ENCODE measurements around the gene C1orf87. TPM values are rescaled to one million over a fixed set of nuclear protein-coding genes. Genes with fewer than 3 reads are reported as not detected.

C1orf87 gene
- total and polyA plus RNA-seq, 2 donors, result not detected

DNA sequence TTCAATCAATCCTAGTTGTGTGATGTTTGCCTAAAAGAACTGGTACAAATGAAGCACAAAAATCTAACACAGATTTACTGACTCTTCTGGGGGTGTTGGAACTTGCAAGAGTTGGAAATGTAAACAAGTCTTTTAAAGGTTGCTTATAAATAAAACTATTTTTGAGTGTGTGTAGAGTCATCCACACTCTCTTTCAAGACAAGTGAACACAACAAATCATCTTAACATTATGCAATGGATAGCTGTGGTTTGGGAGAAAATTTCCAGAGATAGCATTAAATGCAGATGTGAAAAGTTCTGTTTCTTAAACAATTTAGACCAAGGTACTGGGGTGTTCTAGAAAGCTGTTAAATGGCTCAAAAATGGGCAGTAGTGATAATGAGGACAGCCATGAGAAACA, 28.7 kb downstream of the C1orf87 start:
- Histone ChIP-seq H3K27ac (ENCODE audit: low read depth) (no peak overlapping the region), H3K4me1 (ENCODE audit: insufficient read depth) (no peaks in the 10 kb centered on the region), H3K36me3 (ENCODE audit: insufficient read depth) (no peaks in the 10 kb centered on the region), H3K4me3 (ENCODE audit: low read depth, low read length) (no peak overlapping the region)
- DNase-seq (ENCODE audit: extremely low spot score), result no peak

DNA sequence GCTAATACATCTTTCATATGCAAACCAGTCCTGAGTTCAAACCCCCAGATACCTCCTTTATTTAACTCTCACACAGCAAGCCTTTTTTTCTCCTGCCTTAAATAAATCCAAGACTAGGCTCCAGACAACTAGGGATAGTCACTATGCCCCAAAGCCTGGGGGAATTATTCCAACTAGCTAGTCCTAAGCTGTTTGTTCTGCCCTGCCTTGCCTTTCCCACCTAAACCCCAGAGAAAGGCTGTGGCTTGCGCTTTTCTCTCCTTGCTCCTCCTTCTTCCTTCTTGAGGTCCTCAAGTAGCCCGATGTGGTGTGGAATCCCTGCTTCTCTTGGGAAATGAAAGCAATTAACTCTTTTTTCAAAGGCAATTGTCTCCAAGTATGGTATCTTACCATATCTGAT, 31.8 kb downstream of the C1orf87 start:
- H3K36me3 ChIP-seq (ENCODE audit: insufficient read depth), result no peaks in the 10 kb centered on the region
- no peak overlapping the region for H3K4me3 ChIP-seq (ENCODE audit: low read depth, low read length)
- H3K27ac ChIP-seq (ENCODE audit: low read depth), result no peak overlapping the region
- H3K4me1 ChIP-seq (ENCODE audit: insufficient read depth), result no peaks in the 10 kb centered on the region
- DNase-seq (ENCODE audit: extremely low spot score), result no peak
- WGBS, result 70% methylated on average over 2 of the region's 2 CpGs

DNA sequence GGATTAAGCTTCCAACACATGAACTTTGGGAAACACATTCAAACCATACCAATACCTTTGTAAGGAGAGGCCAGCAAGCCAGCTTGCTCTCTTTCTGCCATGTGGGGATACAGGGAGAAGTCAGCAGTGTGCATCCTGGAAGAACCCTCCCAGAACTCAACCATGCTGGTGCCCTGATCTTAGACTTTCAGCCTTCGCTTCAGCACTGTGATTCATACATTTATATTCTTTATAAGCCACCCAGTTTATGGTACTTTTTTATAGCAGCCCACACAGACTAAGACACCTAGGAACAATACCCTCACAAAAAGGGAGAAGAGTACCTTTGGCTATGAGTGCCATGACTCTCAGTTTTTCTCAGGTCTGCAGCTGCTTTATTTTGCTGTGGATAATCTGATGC, 35.9 kb downstream of the C1orf87 start:
- Histone ChIP-seq H3K27ac (ENCODE audit: low read depth) (no peak overlapping the region), H3K4me1 (ENCODE audit: insufficient read depth) (no peaks in the 10 kb centered on the region), H3K4me3 (ENCODE audit: low read depth, low read length) (no peak overlapping the region), H3K36me3 (ENCODE audit: insufficient read depth) (no peaks in the 10 kb centered on the region)
- no peak for DNase-seq (ENCODE audit: extremely low spot score)
- WGBS, result 95% methylated on average over 1 of the region's 1 CpG

DNA sequence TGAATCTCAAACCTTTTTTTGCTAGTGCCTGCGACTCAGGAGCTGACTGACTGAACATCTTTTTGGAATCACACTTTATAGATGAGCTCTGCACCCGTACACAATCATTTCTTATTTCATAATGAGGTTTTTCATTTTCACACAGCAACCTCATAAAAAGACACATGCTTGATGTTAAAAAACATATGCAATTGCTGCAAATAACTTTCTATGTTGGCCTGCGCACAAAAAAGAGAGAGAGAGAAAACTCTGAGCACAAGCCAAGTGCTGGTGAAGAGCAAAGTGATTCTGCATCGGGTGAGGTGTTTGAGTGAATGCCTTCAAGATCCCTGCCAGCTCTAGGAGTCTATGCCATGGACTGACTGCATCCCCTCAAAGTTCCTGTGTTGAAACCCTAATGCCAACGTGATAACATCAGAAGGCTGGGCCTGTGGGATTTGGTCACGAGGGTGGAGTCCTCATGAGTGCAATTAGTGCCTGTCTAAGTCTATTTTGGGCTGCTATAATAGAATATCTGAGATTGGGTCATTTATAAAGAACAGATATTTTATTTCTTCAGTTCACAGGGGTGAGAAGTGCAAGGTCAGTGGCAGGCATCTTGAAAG, 36.6 kb downstream of the C1orf87 start:
- WGBS, result 80% methylated on average over 6 of the region's 6 CpGs
- H3K4me1 ChIP-seq (ENCODE audit: insufficient read depth), result no peaks in the 10 kb centered on the region
- DNase-seq (ENCODE audit: extremely low spot score), result no peak

DNA sequence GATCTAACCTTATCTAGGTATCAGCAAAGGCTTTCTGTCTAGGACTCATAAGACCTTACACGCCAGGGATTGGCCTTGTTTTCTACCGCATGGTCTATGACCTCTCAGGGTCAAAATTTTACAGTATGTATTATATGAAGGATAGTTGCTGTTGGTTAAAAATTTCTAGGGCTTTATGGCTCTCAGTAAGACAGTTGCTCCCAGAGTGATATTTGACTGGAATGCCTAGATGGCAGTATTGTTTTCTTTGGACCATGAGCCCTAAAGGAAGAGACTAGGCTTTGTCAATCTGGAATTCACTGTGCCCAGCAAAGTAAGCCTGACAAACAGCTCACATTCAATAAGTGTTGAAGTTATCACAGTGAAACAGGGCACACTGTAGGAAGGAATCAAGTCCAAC, 37.6 kb downstream of the C1orf87 start:
- Histone ChIP-seq H3K36me3 (ENCODE audit: insufficient read depth) (no peaks in the 10 kb centered on the region), H3K27ac (ENCODE audit: low read depth) (no peak overlapping the region), H3K4me1 (ENCODE audit: insufficient read depth) (no peaks in the 10 kb centered on the region), H3K4me3 (ENCODE audit: low read depth, low read length) (no peak overlapping the region)
- WGBS, result 91% methylated on average over 2 of the region's 2 CpGs
- no peak for DNase-seq (ENCODE audit: extremely low spot score)

More for the DNA sequence above, 36.6 kb downstream of the C1orf87 start:
- H3K27ac ChIP-seq (ENCODE audit: low read depth), result no peak overlapping the region
- H3K4me3 ChIP-seq (ENCODE audit: low read depth, low read length), result no peak overlapping the region
- no peaks in the 10 kb centered on the region for H3K36me3 ChIP-seq (ENCODE audit: insufficient read depth)

DNA sequence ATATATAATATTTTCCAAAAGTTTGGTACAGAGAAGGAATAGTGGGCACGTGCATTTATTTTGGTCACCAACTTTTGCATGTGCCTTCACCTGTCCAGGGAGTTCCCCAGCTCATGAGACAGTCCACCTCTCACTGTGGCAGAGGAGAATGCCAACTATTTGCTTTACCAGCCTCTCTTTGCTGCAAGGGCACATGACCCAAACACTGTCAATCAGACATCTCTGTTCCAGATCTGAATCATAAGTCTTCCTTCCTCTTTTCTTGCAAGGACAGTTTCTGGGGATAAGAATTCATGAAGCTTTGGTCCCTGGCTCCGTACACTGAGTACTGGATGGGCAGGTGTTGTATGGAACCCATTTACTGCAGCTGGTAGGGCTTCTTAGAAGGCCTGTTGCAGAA, 38.6 kb downstream of the C1orf87 start:
- Histone ChIP-seq H3K4me3 (ENCODE audit: low read depth, low read length) (no peak overlapping the region), H3K27ac (ENCODE audit: low read depth) (no peak overlapping the region), H3K4me1 (ENCODE audit: insufficient read depth) (no peaks in the 10 kb centered on the region), H3K36me3 (ENCODE audit: insufficient read depth) (no peaks in the 10 kb centered on the region)
- 87% methylated on average over 2 of the region's 2 CpGs for WGBS
- DNase-seq (ENCODE audit: extremely low spot score), result no peak

DNA sequence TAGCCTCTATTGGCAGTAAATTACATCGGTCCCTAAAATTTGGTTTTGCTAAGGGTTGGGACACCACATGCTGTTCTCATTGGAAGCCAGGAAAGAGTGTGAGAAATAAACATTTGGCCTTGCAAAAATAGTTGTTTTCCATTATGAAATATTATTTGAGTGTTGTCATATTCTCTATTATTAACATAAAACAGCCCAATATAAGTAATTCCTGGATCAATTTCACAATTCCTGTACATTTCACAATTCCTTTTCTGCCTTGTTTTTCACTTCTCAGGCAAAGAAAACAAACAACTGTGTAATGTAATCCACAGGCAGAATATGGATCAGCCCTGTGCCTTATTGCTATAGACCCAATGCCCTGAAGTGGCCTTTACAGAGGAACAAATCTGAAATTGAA, 40.5 kb downstream of the C1orf87 start:
- no peak overlapping the region for H3K27ac ChIP-seq (ENCODE audit: low read depth)
- H3K4me3 ChIP-seq (ENCODE audit: low read depth, low read length), result no peak overlapping the region
- no peaks in the 10 kb centered on the region for H3K36me3 ChIP-seq (ENCODE audit: insufficient read depth)
- DNase-seq (ENCODE audit: extremely low spot score), result no peak
- no peaks in the 10 kb centered on the region for H3K4me1 ChIP-seq (ENCODE audit: insufficient read depth)
- WGBS, result 95% methylated on average over 1 of the region's 1 CpG

DNA sequence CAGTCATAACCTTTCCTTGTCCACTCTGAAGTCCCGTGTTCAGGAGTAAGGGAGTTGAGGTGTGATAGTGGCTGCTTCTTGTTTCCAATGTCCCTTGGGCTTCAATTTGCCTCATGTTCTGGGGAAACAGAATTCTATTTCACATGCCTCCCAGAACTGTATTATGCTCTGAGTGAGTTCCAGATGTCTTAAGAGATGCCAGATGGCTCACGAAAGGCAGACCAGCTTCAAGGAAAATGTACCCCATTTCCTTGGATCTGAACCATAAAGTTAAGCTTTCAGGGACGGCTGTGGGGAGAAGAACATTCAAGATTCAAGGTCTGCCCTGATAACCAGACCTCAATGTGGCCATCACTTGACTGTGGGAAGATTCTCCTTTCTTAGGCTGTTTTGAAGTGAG, 42.4 kb downstream of the C1orf87 start:
- Histone ChIP-seq H3K27ac (ENCODE audit: low read depth) (no peak overlapping the region), H3K4me3 (ENCODE audit: low read depth, low read length) (no peak overlapping the region), H3K4me1 (ENCODE audit: insufficient read depth) (no peaks in the 10 kb centered on the region), H3K36me3 (ENCODE audit: insufficient read depth) (no peaks in the 10 kb centered on the region)
- no peak for DNase-seq (ENCODE audit: extremely low spot score)
- 36% methylated on average over 3 of the region's 3 CpGs for WGBS

DNA sequence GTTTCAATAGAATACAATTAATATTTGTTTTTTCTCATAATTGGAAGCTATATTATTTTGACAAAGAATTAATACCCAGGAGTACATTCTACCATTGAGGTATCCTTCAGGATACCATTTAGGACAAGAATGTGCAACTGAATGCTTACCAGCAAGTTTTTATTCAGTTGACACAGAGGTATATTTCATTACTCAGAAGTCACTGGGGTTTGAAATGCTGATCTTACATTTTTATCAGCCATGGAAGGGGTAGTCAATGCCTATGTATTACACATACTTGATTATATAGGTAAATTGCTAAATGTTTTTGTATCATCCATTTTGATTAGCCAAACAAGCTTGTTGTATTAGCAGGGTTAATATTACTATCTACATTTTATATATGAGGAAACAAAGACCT, 48.0 kb downstream of the C1orf87 start:
- H3K4me1 ChIP-seq (ENCODE audit: insufficient read depth), result no peaks in the 10 kb centered on the region
- no peaks in the 10 kb centered on the region for H3K36me3 ChIP-seq (ENCODE audit: insufficient read depth)
- H3K27ac ChIP-seq (ENCODE audit: low read depth), result no peak overlapping the region
- DNase-seq (ENCODE audit: extremely low spot score), result no peak
- no peak overlapping the region for H3K4me3 ChIP-seq (ENCODE audit: low read depth, low read length)

DNA sequence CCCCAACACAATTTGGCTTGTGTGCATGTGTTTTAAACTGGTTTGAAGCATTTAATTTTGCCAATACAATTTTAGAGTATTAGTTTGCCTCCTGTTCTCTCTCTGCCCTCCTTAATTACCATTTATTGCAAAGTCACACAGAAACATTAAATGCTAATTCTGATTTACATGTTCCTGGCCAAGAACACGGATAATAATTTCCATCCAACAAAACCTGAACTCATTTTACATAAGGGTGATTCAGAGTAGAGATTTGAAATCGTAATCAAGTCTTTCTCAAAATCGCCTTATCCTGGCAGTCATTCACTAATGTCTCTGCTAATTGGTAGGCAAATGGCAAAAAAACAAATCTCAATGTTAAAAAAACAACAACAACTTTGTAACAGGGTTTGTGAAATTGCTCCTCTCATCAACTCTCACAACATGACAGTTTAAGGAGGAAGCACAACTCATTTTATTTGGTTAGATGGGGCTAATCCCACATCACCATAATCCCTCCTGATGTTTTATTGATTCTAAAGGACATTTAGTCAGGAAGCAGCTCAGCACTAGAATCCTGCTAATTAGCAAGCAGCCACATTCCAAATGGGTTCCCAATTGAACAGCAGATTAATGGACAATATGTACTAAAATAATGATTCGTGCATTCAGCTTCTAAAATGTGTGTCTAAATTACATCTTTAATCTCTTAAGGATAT, 55.9 kb downstream of the C1orf87 start:
- Histone ChIP-seq H3K4me3 (ENCODE audit: low read depth, low read length) (no peak overlapping the region), H3K27ac (ENCODE audit: low read depth) (no peak overlapping the region), H3K4me1 (ENCODE audit: insufficient read depth) (no peaks in the 10 kb centered on the region), H3K36me3 (ENCODE audit: insufficient read depth) (no peaks in the 10 kb centered on the region)
- 56% methylated on average over 4 of the region's 4 CpGs for WGBS
- no peak for DNase-seq (ENCODE audit: extremely low spot score)

DNA sequence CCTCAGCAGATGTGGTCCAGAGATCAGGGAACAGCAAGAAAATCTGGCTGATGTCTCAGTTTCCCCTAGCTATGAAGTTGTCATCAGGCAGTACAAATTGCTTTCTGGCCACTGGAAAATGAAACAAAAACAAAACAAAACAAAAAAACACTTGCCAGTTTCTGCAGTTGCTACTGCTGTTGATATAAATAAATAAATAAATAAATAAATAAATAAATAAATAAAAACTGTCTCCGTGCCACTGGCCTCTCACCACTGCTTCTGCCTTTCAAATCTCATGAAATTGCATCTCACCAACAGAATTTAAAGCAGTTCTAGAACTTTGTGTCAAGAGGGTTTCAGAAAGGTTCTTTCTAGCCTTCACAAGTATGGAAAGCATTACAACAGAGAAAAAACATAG, 62.9 kb downstream of the C1orf87 start:
- WGBS, result 69% methylated on average over 1 of the region's 1 CpG
- Histone ChIP-seq H3K4me1 (ENCODE audit: insufficient read depth) (no peaks in the 10 kb centered on the region), H3K4me3 (ENCODE audit: low read depth, low read length) (no peak overlapping the region), H3K36me3 (ENCODE audit: insufficient read depth) (no peaks in the 10 kb centered on the region), H3K27ac (ENCODE audit: low read depth) (no peak overlapping the region)
- DNase-seq (ENCODE audit: extremely low spot score), result no peak

DNA sequence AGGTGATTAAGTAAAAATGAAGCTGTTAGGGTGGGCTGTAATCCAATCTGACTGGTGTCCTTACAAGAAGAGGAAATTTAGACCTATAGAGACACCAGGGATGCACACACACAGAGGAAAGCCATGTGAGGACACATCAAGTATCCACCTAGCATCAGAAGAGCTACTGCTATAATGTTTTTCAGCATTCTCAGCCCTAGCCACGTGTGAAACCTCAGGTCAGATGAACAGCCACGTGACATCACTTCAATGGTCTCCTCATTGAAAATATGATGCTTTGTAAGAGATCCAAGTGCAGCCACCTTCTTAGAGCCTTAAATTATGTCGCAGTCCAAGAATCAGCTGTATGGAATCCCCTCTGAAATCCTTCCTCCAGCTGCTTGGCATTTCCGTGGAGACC, 65.1 kb downstream of the C1orf87 start:
- DNase-seq (ENCODE audit: extremely low spot score), result no peak
- Histone ChIP-seq H3K27ac (ENCODE audit: low read depth) (no peak overlapping the region), H3K4me1 (ENCODE audit: insufficient read depth) (no peaks in the 10 kb centered on the region), H3K36me3 (ENCODE audit: insufficient read depth) (no peaks in the 10 kb centered on the region), H3K4me3 (ENCODE audit: low read depth, low read length) (no peak overlapping the region)
- WGBS, result 79% methylated on average over 4 of the region's 4 CpGs

DNA sequence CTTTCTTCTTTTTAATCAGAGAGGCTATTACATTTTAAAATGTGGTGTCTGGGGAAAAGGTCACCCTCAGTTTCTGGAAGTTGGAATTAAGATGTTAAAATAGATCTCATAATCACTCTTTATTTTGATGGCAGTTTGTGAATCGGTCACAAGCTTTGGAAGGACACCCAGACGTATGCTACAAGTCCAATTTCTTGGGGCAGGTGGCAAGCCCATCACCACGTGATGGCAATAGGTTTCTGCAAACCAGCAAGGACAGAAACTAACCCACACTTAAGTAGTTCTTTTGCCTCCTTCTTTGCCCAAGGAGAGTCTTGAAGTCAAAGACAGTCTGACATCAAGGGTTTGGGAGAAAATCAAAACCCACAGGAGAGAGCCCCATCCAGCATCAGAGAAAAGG, 72.9 kb downstream of the C1orf87 start:
- H3K4me1 ChIP-seq (ENCODE audit: insufficient read depth), result peaks cover 1% of the 10 kb centered on the region
- H3K4me3 ChIP-seq (ENCODE audit: low read depth, low read length), result no peak overlapping the region
- WGBS, result 85% methylated on average over 3 of the region's 3 CpGs
- no peak for DNase-seq (ENCODE audit: extremely low spot score)
- no peak overlapping the region for H3K27ac ChIP-seq (ENCODE audit: low read depth)
- H3K36me3 ChIP-seq (ENCODE audit: insufficient read depth), result no peaks in the 10 kb centered on the region

DNA sequence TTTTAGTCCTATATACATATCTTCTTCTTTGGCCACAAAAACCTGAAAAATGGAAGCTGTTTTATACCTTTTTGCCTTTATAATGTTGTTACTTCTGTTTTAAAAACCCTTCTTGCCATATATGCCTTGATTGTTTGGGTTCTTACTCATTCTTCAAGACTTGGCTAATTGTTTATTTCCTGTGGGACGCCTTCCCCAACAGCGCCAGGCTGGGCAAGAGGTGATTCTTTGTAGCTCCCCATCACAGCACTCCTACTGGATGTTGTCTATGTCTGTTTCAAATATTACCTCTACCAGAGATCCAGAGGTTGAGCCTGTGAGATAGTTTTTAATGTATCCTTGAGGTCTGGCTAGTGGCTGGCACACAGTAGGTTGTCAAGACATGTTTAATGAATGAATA, 73.8 kb downstream of the C1orf87 start:
- no peak for DNase-seq (ENCODE audit: extremely low spot score)
- H3K36me3 ChIP-seq (ENCODE audit: insufficient read depth), result no peaks in the 10 kb centered on the region
- 84% methylated on average over 2 of the region's 2 CpGs for WGBS
- no peak overlapping the region for H3K4me3 ChIP-seq (ENCODE audit: low read depth, low read length)
- no peak overlapping the region for H3K27ac ChIP-seq (ENCODE audit: low read depth)
- H3K4me1 ChIP-seq (ENCODE audit: insufficient read depth), result peaks cover 1% of the 10 kb centered on the region

DNA sequence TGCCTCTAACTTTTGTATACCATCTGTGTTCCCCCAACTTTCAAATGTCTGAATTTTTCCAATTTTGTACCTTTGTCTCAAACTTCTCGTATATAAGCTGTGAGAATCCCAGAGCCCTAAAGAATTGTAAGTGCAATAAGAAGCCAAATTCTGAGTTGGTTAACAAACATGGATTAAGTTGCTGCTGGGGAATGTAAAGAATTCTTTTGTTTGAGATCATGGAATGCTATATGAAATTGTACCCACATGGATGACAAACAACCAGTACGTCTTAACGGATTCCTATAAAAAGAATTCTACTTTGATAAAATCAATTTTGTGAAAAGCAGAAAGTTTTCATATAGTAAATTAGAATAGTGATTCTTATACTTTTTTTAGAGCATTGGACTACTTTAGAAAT, 74.6 kb downstream of the C1orf87 start:
- no peak for DNase-seq (ENCODE audit: extremely low spot score)
- WGBS, result 84% methylated on average over 3 of the region's 3 CpGs
- no peak overlapping the region for H3K27ac ChIP-seq (ENCODE audit: low read depth)

More for the DNA sequence above, 74.6 kb downstream of the C1orf87 start:
- Histone ChIP-seq H3K4me1 (ENCODE audit: insufficient read depth) (peaks cover 1% of the 10 kb centered on the region), H3K4me3 (ENCODE audit: low read depth, low read length) (no peak overlapping the region), H3K36me3 (ENCODE audit: insufficient read depth) (no peaks in the 10 kb centered on the region)

Data from urinary bladder (tissue), 4 donors.